ENCODE measurements around the gene SNRNP27. TPM values are rescaled to one million over a fixed set of nuclear protein-coding genes. Genes with fewer than 3 reads are reported as not detected.
A peak's percentile ranks its signal among the peaks of the same experiment; 100 is the strongest.

Gene SNRNP27
- polyA plus RNA-seq, 2 of the 4 experiments (the other 2 are of a cell fraction), result 90.8 to 115 TPM

- H3K4me3 ChIP-seq, result no peak overlapping the region
- WGBS (ENCODE audit: missing lambda C conversion rate), result 95% methylated on average over 5 of the region's 5 CpGs
- H3K9me3 ChIP-seq, result no peaks in the 10 kb centered on the region
- ChIA-PET CTCF (interaction anchor here (0.7 to 4.0 kb wide), 4 partner anchors 9 to 136 kb away, joined by 3 to 22 read pairs (median 4); no protein-coding TSS in a partner anchor), POLR2A (interaction anchor here (2.5 kb wide), 1 partner anchor 20 kb away, joined by 26 read pairs; the partner anchor contains the start of gene MXD1)
- DNase-seq (ENCODE audit: low read depth in 1 of 2, low spot score in 1 of 2) (no peak), ATAC-seq (no peak), FAIRE-seq (no peak)
- H3K4me2 ChIP-seq, result peak overlapping the region; percentile 68; the same call in 2 of the 3 replicates
- TF ChIP-seq CBX2 (IDR thresholded peaks at IDR 0.05; ENCODE audit: borderline replicate concordance, low read depth), result no peak
- TF ChIP-seq MAFK (IDR thresholded peaks at IDR 0.05; ENCODE audit: partially characterized antibody), result peak; percentile 82
- H3K4me1 ChIP-seq, result peaks cover 23% of the 10 kb centered on the region; the same call in 2 of the 3 replicates
- H3K27ac ChIP-seq, result peak overlapping the region; percentile 72 to 81; a peak in 5 of 6 replicates
Observed at GRCh38 chr2:69935011-69935410, 41.3 kb downstream of the SNRNP27 start.

- FAIRE-seq (no peak), ATAC-seq (no peak), DNase-seq (ENCODE audit: low read depth in 1 of 2, low spot score in 1 of 2) (no peak)
- ChIA-PET POLR2A (no interaction called here), CTCF (interaction anchor here (0.6 to 1.4 kb wide), 6 partner anchors 25 to 212 kb away, joined by 3 read pairs; no protein-coding TSS in a partner anchor)
- Histone ChIP-seq H3K4me1 (peaks cover 23% of the 10 kb centered on the region; the same call in 2 of the 3 replicates), H3K27ac (no peak overlapping the region), H3K4me3 (no peak overlapping the region), H3K4me2 (no peak overlapping the region), H3K9me3 (no peaks in the 10 kb centered on the region)
- TF ChIP-seq KDM1A (IDR thresholded peaks at IDR 0.05; ENCODE audit: low read depth), result no peak
- TF ChIP-seq KDM5A (IDR thresholded peaks at IDR 0.05), result no peak
- TF ChIP-seq ATOH8 (CRISPR knock-in tag; IDR thresholded peaks at IDR 0.05; ENCODE audit: low read depth), result no peak
- no peak for TF ChIP-seq RARB (CRISPR knock-in tag; IDR thresholded peaks at IDR 0.05)
- TF ChIP-seq FOSL2 (IDR thresholded peaks at IDR 0.05), result no peak
- TF ChIP-seq FOSL2 (CRISPR knock-in tag; IDR thresholded peaks at IDR 0.05), result no peak
- TF ChIP-seq USF2 (IDR thresholded peaks at IDR 0.05), result no peak
- no peak for TF ChIP-seq POLR2AphosphoS2 (conservative IDR thresholded peaks at IDR 0.05; ENCODE audit: low read length)
- TF ChIP-seq RCOR1 (IDR thresholded peaks at IDR 0.05; ENCODE audit: low read depth, low read length), result no peak
- TF ChIP-seq EHF (CRISPR knock-in tag; IDR thresholded peaks at IDR 0.05), result no peak
- TF ChIP-seq ZC3H11A (IDR thresholded peaks at IDR 0.05), result no peak
- TF ChIP-seq ZNF302 (CRISPR knock-in tag; IDR thresholded peaks at IDR 0.05), result no peak
- no peak for TF ChIP-seq GATA3 (IDR thresholded peaks at IDR 0.05; ENCODE audit: borderline replicate concordance)
- no peak for TF ChIP-seq REST (IDR thresholded peaks at IDR 0.05)
- no peak for TF ChIP-seq NPAS2 (CRISPR knock-in tag; IDR thresholded peaks at IDR 0.05; ENCODE audit: borderline replicate concordance)
- no peak for TF ChIP-seq SMC3 (IDR thresholded peaks at IDR 0.05)
- TF ChIP-seq CEBPB (IDR thresholded peaks at IDR 0.05), result no peak
- 85% methylated on average over 11 of the region's 11 CpGs for WGBS (ENCODE audit: missing lambda C conversion rate)
Observed at GRCh38 chr2:69936906-69937305, 43.1 kb downstream of the SNRNP27 start.

GRCh38 chr2:69937968-69938367 is 44.2 kb downstream of the SNRNP27 start:
- no peak for FAIRE-seq
- no peaks in the 10 kb centered on the region for H3K9me3 ChIP-seq
- DNase-seq (ENCODE audit: low read depth in 1 of 2, low spot score in 1 of 2), result no peak
- WGBS (ENCODE audit: missing lambda C conversion rate), result 94% methylated on average over 14 of the region's 14 CpGs
- ChIA-PET CTCF (interaction anchor here (0.6 to 1.6 kb wide), 4 partner anchors 64 to 213 kb away, joined by 3 to 4 read pairs (median 4); no protein-coding TSS in a partner anchor), POLR2A (no interaction called here)
- H3K4me3 ChIP-seq, result no peak overlapping the region
- H3K4me2 ChIP-seq, result no peak overlapping the region
- peaks cover 22% of the 10 kb centered on the region; the same call in 2 of the 3 replicates for H3K4me1 ChIP-seq
- ATAC-seq, result no peak
- no peak overlapping the region for H3K27ac ChIP-seq
- TF ChIP-seq MAX (IDR thresholded peaks at IDR 0.05), result no peak
- TF ChIP-seq HMGXB4 (CRISPR knock-in tag; IDR thresholded peaks at IDR 0.05; ENCODE audit: borderline replicate concordance), result no peak
- TF ChIP-seq EP300 (IDR thresholded peaks at IDR 0.05), result no peak
- no peak for TF ChIP-seq HOXB5 (CRISPR knock-in tag; IDR thresholded peaks at IDR 0.05)
- no peak for TF ChIP-seq RCOR1 (IDR thresholded peaks at IDR 0.05; ENCODE audit: low read depth, low read length)
- TF ChIP-seq E2F6 (IDR thresholded peaks at IDR 0.05; ENCODE audit: borderline replicate concordance, low read depth), result no peak
- no peak for TF ChIP-seq SMC3 (IDR thresholded peaks at IDR 0.05)
- no peak for TF ChIP-seq KDM1A (IDR thresholded peaks at IDR 0.05; ENCODE audit: low read depth)
- no peak for TF ChIP-seq PBX3 (IDR thresholded peaks at IDR 0.05)
